Nucleus accumbens (tissue), 56 donors: ENCODE data around the gene XCL1.

Source experiments
- DNase-seq, 56 donors: peaks; one replicate each; lab custom pipeline; 2025; lab: John Stamatoyannopoulos, UW

Gene XCL1

DNA sequence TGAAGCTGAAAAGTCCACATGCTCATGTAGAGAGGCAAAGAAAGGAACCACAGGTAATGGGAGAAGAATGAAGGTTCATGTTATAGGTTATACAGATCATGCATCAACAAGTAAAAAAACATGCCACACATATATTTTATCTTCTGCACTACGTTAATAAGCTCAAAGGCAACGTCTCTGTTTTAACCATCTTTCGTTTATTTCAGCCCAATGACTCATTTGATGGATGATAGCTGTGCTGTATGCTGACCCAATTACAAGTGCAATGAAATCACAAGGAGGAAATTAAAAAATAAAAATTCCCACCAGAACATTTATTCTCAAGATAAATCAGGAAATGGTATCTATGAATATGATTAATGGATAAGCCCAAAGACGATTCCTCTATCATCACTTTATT lies 24.6 kb downstream of the XCL1 start:
- no peak for DNase-seq

GRCh38 chr1:168603501-168604110 lies 27.2 kb downstream of the XCL1 start:
- DNase-seq = peak in 50 of 56 donors; percentile 14 to 90 (median 67)

- no peak for DNase-seq
Observed at GRCh38 chr1:168605443-168605842, 29.0 kb downstream of the XCL1 start.

DNA sequence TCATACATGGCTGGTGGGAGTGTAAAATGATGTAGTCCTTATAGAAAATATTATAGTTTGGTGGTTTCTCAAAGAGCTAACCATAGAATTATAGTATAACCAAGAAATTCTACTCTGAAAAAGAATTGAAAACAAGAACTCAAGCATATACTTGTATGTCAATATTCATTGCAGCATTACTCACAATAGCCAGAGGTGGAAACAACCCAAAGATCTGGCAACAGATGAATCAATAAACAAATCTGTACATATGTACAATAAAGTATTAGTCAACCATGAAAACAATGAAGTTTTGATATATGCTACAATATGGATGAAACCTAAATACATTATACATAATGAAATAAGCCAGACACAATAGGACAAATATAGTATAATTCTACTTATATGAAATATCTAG lies 29.7 kb downstream of the XCL1 start:
- DNase-seq = no peak

DNA sequence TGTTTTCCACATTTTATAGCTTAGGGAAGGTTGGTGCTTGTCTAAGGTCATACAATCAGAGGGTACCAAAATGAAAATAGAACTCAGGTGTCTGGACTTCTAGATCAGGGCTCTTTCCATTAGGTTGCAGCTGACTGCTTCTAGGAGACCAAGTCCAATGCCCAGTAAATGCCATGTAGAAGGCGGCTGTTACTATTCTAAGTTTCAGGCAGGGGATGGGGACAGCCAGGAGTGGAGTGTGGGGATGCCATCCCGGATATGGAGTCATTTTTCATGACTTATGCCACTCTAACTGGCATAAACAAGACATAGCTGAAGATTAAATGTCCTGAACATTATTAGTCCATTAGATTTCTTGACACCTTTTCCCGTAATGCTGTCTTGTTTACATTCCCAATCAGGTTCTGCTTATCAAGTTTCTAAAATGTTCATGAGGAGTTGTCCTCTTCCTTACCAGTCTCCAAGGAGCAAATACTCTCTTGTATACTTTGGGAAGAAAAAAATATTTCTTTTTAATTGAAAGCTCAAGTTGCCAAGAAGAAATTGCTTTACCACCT lies 31.5 kb downstream of the XCL1 start:
- DNase-seq = no peak

- DNase-seq = peak in 39 of 56 donors; percentile 9 to 82 (median 45)
Observed at GRCh38 chr1:168608796-168609715, 32.7 kb downstream of the XCL1 start.

GRCh38 chr1:168609741-168610510 lies 33.5 kb downstream of the XCL1 start:
- DNase-seq = no peak

GRCh38 chr1:168613038-168613451 lies 36.6 kb downstream of the XCL1 start:
- DNase-seq = peak in 1 of 56 donors; percentile 8

GRCh38 chr1:168613691-168614231 lies 37.4 kb downstream of the XCL1 start:
- DNase-seq = peak in 8 of 56 donors; percentile 8 to 43 (median 28)

DNA sequence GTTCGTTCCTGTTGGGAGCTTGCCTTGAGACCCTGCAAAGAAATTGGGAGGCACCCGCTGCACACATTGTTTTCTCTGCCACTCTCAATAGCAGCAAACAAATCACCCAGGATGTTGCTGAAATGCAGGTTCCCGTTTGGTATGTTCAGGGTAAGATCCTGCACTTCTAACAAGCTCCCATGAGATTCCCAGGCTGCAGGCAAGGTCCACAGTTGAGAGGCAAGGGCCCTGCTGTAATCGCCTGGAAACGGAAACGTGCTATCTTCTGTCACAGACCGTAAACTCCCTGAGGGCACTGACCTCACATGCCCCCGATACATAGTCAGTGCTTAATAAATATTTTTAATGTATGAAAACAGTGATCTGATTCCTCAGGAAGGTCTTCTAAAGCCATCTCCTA lies 37.8 kb downstream of the XCL1 start:
- DNase-seq = no peak

DNA sequence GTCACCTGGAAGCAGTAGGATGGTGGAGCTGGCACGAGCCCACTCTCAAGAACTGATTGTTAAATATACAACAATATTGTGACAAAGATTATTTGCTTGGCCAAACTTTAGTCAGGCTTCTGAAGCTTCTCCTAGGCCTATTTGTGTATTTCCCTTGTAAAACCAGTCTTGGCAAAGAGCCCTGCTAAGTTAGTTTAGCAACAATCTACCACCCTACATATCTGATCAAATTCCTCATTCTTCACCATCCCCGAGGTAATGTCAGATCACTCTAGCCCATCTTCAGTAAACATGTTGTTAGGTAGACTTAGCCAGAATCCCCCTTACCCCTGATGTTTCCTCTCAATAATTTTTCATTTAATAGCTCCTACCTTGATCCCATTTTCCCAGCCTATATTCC lies 39.6 kb downstream of the XCL1 start:
- DNase-seq = no peak

- peak in 3 of 56 donors; percentile 2 to 35 (median 16) for DNase-seq
Observed at GRCh38 chr1:168617974-168618750, 41.8 kb downstream of the XCL1 start.

DNA sequence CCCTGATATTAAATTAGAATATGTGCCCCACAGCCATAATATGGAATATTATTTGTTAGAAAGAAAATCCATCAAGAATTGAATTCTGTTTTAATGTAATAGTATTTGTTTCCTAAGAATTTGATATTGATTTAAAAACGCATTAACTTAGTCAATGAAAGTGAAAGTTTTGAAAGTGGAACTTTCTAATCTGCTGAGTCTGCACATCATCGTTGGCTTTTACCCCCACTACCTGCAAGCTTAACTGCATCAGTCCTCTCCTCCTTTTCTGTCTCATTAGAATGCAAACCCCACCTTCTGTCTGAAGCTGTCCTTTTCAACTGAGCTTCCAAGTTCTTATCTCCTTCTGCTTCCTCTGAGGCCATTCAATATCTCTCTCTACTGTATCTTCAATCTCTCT lies 42.5 kb downstream of the XCL1 start:
- no peak for DNase-seq

DNA sequence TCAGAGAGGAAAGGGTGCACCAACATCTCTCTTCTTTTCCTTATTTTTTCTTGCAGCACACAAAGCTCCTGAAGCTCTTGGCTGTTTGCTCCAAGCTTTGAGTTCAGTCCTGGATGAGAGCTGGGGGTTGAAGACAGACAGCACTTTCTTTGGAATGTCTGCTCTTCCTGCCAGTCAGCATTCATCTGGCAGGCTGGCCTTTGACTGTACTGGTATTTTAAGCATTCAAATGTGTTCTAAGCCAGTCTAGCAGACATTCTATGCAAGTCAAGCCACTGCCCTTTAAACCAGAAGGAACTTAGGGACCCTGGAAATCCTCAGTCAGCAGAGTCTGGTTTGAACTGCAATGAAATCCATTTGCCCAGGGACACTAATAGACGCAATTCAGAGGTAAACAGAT lies 45.0 kb downstream of the XCL1 start:
- DNase-seq = no peak

GRCh38 chr1:168623003-168623828 lies 46.8 kb downstream of the XCL1 start:
- DNase-seq = no peak

- DNase-seq = no peak
Observed at GRCh38 chr1:168623831-168624230, 47.4 kb downstream of the XCL1 start.

DNA sequence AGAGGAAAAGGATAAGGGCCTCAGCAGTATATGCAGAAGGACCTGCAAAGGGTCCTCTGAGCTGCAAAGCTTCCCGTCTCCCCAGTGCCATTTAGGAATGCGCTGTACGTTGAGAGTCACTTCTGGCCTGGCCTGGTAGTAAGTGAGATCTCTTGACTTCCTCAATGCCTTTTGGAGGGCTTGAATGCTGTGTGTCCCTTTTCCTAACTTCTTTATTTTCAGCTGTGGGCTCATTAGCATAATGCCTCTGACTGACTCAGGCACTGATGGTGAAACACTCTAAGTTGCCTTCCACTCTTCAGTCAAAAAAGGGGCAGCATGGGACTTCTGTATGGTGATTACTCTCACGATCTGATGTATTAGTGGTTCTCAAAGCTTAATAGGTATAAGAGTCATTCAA lies 49.9 kb downstream of the XCL1 start:
- no peak for DNase-seq

DNA sequence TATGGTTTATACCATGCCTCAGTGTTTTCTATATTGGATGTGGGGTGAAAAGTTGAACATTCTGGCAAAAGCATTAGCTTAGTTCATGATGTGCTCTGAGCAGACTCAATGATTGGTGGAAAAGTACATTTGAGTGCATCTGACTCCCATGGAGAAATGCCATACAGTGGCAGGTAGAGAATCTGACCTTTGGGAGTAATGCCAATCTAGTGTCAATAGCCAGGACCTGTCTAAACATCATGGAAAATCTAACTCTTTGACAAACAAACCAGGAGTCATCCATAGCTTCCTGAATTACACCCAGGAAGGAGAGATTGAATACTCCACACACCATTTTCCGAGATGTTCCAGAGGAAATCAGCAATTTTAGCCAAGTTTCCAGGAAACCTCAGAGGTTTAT lies 51.0 kb downstream of the XCL1 start:
- no peak for DNase-seq

DNA sequence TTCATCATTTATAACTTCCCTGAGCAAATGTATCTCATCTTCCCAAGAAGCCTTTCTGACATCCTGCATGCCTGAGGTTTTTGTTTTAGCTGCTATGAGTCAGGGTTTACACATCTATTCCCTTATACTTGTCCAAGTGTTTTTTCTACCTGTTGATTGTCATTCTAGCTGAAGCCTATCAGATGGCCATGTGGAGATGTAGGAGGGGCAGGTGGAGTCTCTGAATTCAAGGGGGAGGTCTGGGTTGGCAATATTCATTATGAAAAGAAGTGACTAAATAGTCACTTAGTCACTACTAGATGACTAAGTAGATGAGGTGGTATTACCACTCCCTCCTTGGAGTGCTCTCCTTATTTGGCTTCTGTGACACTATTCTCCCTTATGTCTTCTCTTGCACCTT lies 52.4 kb downstream of the XCL1 start:
- peak in 1 of 56 donors; percentile 6 for DNase-seq
